Measurements from ENCODE around the gene F10. TPM values are rescaled to one million over a fixed set of nuclear protein-coding genes. Genes with fewer than 3 reads are reported as not detected.
A peak's percentile ranks its signal among the peaks of the same experiment; 100 is the strongest.

F10 gene
- total RNA-seq, 4 donors from 2014 or later = 1.00 to 4.8 (median 2.4) TPM

- intact Hi-C loops (cut with DNase I; ENCODE audit: low total_unique reads) = no loop called here
- H3K27ac ChIP-seq = no peak overlapping the region
- no peaks in the 10 kb centered on the region for H3K9me3 ChIP-seq
- in situ Hi-C loops (cut with MboI; ENCODE audit: low sequenced_read_pairs in 4 of 4) = no loop called here
- no peak overlapping the region for H3K4me3 ChIP-seq
- peaks cover 2 to 64% of the 10 kb centered on the region in 2 donors for H3K36me3 ChIP-seq
- peaks cover 0 to 3% of the 10 kb centered on the region in 2 donors for H3K4me1 ChIP-seq
- no peak for ATAC-seq
- H3K27me3 ChIP-seq = no peaks in the 10 kb centered on the region
- DNase-seq = no peak
- TF ChIP-seq CTCF (IDR thresholded peaks at IDR 0.05 in 4 of 5, conservative IDR thresholded peaks at IDR 0.05 in 1 of 5) = no peak
- no peak for TF ChIP-seq POLR2A (IDR thresholded peaks at IDR 0.05)
Measured at GRCh38 chr13:113183450-113184129, 61.0 kb downstream of the F10 start.

GRCh38 chr13:113184568-113185440 is 62.2 kb downstream of the F10 start:
- intact Hi-C loops (cut with DNase I; ENCODE audit: low total_unique reads) (no loop called here), in situ Hi-C loops (cut with MboI; ENCODE audit: low sequenced_read_pairs in 4 of 4) (no loop called here)
- no peak for DNase-seq
- H3K27ac ChIP-seq = no peak overlapping the region
- ATAC-seq = no peak
- H3K9me3 ChIP-seq = no peaks in the 10 kb centered on the region
- no peak for TF ChIP-seq POLR2A (IDR thresholded peaks at IDR 0.05)
- no peak for TF ChIP-seq CTCF (IDR thresholded peaks at IDR 0.05 in 4 of 5, conservative IDR thresholded peaks at IDR 0.05 in 1 of 5)
- peaks cover 2 to 61% of the 10 kb centered on the region in 2 donors for H3K36me3 ChIP-seq
- no peak overlapping the region for H3K4me3 ChIP-seq
- H3K27me3 ChIP-seq = no peaks in the 10 kb centered on the region
- H3K4me1 ChIP-seq = peaks cover 0 to 3% of the 10 kb centered on the region in 2 donors

- Histone ChIP-seq H3K36me3 (peaks cover 0 to 56% of the 10 kb centered on the region in 2 donors), H3K4me3 (no peak overlapping the region), H3K9me3 (no peaks in the 10 kb centered on the region), H3K27me3 (no peaks in the 10 kb centered on the region), H3K27ac (peak overlapping the region; percentile 47 to 78 (median 56)), H3K4me1 (peaks cover 0 to 3% of the 10 kb centered on the region in 2 donors)
- TF ChIP-seq CTCF (IDR thresholded peaks at IDR 0.05 in 4 of 5, conservative IDR thresholded peaks at IDR 0.05 in 1 of 5) (no peak), POLR2A (IDR thresholded peaks at IDR 0.05) (no peak)
- intact Hi-C loops (cut with DNase I; ENCODE audit: low total_unique reads) = no loop called here
- DNase-seq = no peak
- in situ Hi-C loops (cut with MboI; ENCODE audit: low sequenced_read_pairs in 4 of 4) = no loop called here
- ATAC-seq = no peak
Measured at GRCh38 chr13:113186061-113186900, 63.7 kb downstream of the F10 start.

DNA sequence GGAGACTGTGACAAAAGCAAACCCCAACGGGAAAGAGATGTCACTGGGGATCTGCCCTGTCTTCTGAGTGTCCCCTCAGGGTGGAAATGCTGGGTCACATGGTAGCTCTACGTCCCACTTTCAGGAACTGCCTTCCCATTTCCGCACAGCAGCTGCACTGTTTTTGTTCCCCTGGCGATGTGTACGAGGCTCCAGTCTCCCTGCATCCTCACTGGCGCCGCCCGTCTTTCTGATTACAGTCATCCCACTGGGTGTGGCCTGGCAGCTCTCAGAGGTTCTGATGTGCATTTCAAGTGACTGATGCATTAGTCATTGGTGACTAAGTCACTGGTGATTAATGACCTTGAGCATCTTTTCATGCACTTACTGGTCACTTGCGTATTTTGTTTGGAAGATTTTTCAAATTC is 64.7 kb downstream of the F10 start:
- Histone ChIP-seq H3K9me3 (no peaks in the 10 kb centered on the region), H3K4me3 (no peak overlapping the region), H3K27me3 (no peaks in the 10 kb centered on the region), H3K4me1 (peaks cover 0 to 3% of the 10 kb centered on the region in 2 donors), H3K36me3 (peaks cover 0 to 57% of the 10 kb centered on the region in 2 donors), H3K27ac (peak overlapping the region; percentile 48 to 78 (median 56))
- DNase-seq = peak; percentile 74 to 93
- peak; percentile 95 to 99 for ATAC-seq
- in situ Hi-C loops (cut with MboI; ENCODE audit: low sequenced_read_pairs in 4 of 4) = no loop called here
- intact Hi-C loops (cut with DNase I; ENCODE audit: low total_unique reads) = loop anchor here (1.0 kb wide), 1 partner anchor 33 kb away; no protein-coding TSS in a partner anchor
- no peak for TF ChIP-seq CTCF (IDR thresholded peaks at IDR 0.05 in 4 of 5, conservative IDR thresholded peaks at IDR 0.05 in 1 of 5)
- TF ChIP-seq POLR2A (IDR thresholded peaks at IDR 0.05) = no peak
